ENCODE measurements around the gene EMP1. TPM values are rescaled to one million over a fixed set of nuclear protein-coding genes. Genes with fewer than 3 reads are reported as not detected.
"Not testable (repeated sequence)": the region's sequence is repeated elsewhere in the genome, so short reads cannot be mapped to it uniquely, and the experiment has no call there.

The EMP1 gene
- total RNA-seq, 2 donors from 2014 or later = 6.2 to 14.0 TPM

DNA sequence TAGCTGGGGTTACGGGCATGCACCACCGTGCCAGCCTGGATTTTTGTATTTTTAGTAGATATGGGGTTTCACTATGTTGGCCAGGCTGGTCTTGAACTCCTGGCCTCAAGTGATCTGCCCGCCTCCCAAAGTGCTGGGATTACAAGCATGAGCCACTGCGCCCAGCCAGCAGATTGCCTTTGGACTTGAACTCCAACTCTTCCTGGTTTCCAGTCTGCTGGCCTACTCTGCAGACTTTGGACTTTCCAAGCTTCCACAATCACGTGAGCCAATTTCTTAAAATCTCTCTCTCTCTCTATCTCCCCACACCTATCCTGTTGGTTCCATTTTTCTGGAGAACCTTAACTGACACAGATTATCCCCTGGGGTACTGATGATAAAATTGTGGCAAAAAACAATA lies 55.0 kb downstream of the EMP1 start:
- ATAC-seq (no peak), DNase-seq (no peak)
- H3K4me1 Mint-ChIP-seq = peaks cover 8% of the 10 kb centered on the region
- H3K9me3 ChIP-seq (ENCODE audit: control insufficient read depth, low read length, poor library complexity, severe bottlenecking) = no peaks in the 10 kb centered on the region
- H3K27me3 Mint-ChIP-seq = peaks cover 66% of the 10 kb centered on the region
- peaks cover 3% of the 10 kb centered on the region for H3K36me3 Mint-ChIP-seq (ENCODE audit: low read depth)
- no peak overlapping the region for H3K4me3 Mint-ChIP-seq
- no peak overlapping the region for H3K27ac Mint-ChIP-seq

- H3K4me3 Mint-ChIP-seq = no peak overlapping the region
- H3K27me3 Mint-ChIP-seq = peaks cover 69% of the 10 kb centered on the region
- peaks cover 8% of the 10 kb centered on the region for H3K4me1 Mint-ChIP-seq
- H3K36me3 Mint-ChIP-seq (ENCODE audit: low read depth) = peaks cover 3% of the 10 kb centered on the region
- H3K27ac Mint-ChIP-seq = no peak overlapping the region
- ATAC-seq = no peak
- no peak for DNase-seq
- H3K9me3 ChIP-seq (ENCODE audit: control insufficient read depth, low read length, poor library complexity, severe bottlenecking) = no peaks in the 10 kb centered on the region
These were observed 55.5 kb downstream of the EMP1 start for GRCh38 chr12:13252024-13252423.

DNA sequence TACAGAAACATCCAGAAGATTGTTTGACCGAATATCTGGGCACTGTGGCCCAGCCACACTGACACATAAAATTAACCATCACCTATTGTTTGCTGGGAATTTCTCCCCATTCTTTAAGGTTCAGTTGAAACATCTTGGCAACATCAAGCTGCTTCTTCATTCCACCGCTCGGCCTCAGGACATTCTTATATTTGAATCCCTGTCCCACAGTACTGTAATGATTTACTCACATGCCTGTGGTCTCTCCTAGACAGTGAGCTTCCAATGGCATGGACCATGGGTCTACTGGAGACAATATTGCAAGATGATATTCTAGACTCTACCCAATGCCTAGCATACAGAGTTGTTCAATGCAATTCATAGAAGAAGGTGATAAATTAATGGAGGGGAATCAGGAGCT lies 56.1 kb downstream of the EMP1 start:
- Mint-ChIP-seq H3K4me3 (no peak overlapping the region), H3K27ac (no peak overlapping the region), H3K36me3 (ENCODE audit: low read depth) (peaks cover 3% of the 10 kb centered on the region)

GRCh38 chr12:13253966-13254760 lies 57.6 kb downstream of the EMP1 start:
- Mint-ChIP-seq H3K27ac (no peak overlapping the region), H3K4me1 (peaks cover 8% of the 10 kb centered on the region), H3K36me3 (ENCODE audit: low read depth) (peaks cover 3% of the 10 kb centered on the region), H3K27me3 (peaks cover 59% of the 10 kb centered on the region), H3K4me3 (no peak overlapping the region)
- H3K9me3 ChIP-seq (ENCODE audit: control insufficient read depth, low read length, poor library complexity, severe bottlenecking) = no peaks in the 10 kb centered on the region
- ATAC-seq = no peak
- DNase-seq = no peak

More for the DNA sequence above, 56.1 kb downstream of the EMP1 start:
- H3K27me3 Mint-ChIP-seq = peaks cover 64% of the 10 kb centered on the region
- H3K4me1 Mint-ChIP-seq = peaks cover 8% of the 10 kb centered on the region
- ATAC-seq (no peak), DNase-seq (no peak)
- no peaks in the 10 kb centered on the region for H3K9me3 ChIP-seq (ENCODE audit: control insufficient read depth, low read length, poor library complexity, severe bottlenecking)

- Mint-ChIP-seq H3K4me1 (peaks cover 8% of the 10 kb centered on the region), H3K36me3 (ENCODE audit: low read depth) (no peaks in the 10 kb centered on the region), H3K4me3 (no peak overlapping the region), H3K27me3 (peaks cover 45% of the 10 kb centered on the region), H3K27ac (no peak overlapping the region)
- peak; percentile 50 to 68 (median 54) for DNase-seq
- peak; percentile 99 for ATAC-seq
- no peaks in the 10 kb centered on the region for H3K9me3 ChIP-seq (ENCODE audit: control insufficient read depth, low read length, poor library complexity, severe bottlenecking)
These were observed 59.5 kb downstream of the EMP1 start for GRCh38 chr12:13255792-13256691.

- no peaks in the 10 kb centered on the region for H3K36me3 Mint-ChIP-seq (ENCODE audit: low read depth)
- H3K4me1 Mint-ChIP-seq = peaks cover 8% of the 10 kb centered on the region
- H3K27ac Mint-ChIP-seq = no peak overlapping the region
- no peaks in the 10 kb centered on the region for H3K9me3 ChIP-seq (ENCODE audit: control insufficient read depth, low read length, poor library complexity, severe bottlenecking)
- no peak overlapping the region for H3K4me3 Mint-ChIP-seq
- peaks cover 38% of the 10 kb centered on the region for H3K27me3 Mint-ChIP-seq
- DNase-seq = no peak
- ATAC-seq = no peak
These were observed 60.1 kb downstream of the EMP1 start for GRCh38 chr12:13256692-13257045.

DNA sequence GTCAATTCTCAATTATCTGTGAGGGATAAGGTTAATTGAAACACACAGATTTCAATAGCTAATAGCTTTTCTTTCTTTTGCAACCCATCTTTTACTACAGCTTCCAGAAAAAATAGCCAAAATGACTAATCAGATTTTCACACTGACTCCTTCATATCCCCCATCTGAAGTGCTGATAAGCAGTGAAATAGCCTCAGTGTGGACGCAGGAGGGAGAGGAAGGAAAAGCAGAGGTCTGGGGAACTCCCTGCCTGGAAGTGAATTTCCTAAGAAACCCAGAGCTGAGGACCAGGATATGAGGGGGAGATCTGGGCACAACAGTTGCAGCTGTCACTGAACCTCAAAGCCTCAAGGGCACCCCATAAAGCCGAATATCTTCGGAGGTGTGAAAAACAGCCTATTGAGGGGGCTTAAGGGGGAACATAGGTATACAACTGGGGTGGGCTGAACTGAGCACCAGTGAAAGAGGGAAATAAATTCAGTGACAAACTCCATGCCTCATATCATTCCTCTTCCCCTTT lies 60.9 kb downstream of the EMP1 start:
- H3K4me1 Mint-ChIP-seq = peaks cover 8% of the 10 kb centered on the region
- no peaks in the 10 kb centered on the region for H3K9me3 ChIP-seq (ENCODE audit: control insufficient read depth, low read length, poor library complexity, severe bottlenecking)
- DNase-seq = no peak
- H3K4me3 Mint-ChIP-seq = no peak overlapping the region
- no peak overlapping the region for H3K27ac Mint-ChIP-seq
- H3K36me3 Mint-ChIP-seq (ENCODE audit: low read depth) = no peaks in the 10 kb centered on the region
- no peak for ATAC-seq
- peaks cover 32% of the 10 kb centered on the region for H3K27me3 Mint-ChIP-seq

- no peak for DNase-seq
- ATAC-seq = no peak
- Mint-ChIP-seq H3K36me3 (ENCODE audit: low read depth) (no peaks in the 10 kb centered on the region), H3K4me3 (no peak overlapping the region), H3K27ac (no peak overlapping the region), H3K27me3 (peaks cover 32% of the 10 kb centered on the region), H3K4me1 (peaks cover 8% of the 10 kb centered on the region)
- no peaks in the 10 kb centered on the region for H3K9me3 ChIP-seq (ENCODE audit: control insufficient read depth, low read length, poor library complexity, severe bottlenecking)
These were observed 61.7 kb downstream of the EMP1 start for GRCh38 chr12:13258197-13258596.

GRCh38 chr12:13258717-13259119 lies 62.2 kb downstream of the EMP1 start:
- ATAC-seq = no peak
- H3K9me3 ChIP-seq (ENCODE audit: control insufficient read depth, low read length, poor library complexity, severe bottlenecking) = no peaks in the 10 kb centered on the region
- H3K27me3 Mint-ChIP-seq = peaks cover 26% of the 10 kb centered on the region
- no peak overlapping the region for H3K4me3 Mint-ChIP-seq
- H3K36me3 Mint-ChIP-seq (ENCODE audit: low read depth) = peaks cover 4% of the 10 kb centered on the region
- no peak overlapping the region for H3K27ac Mint-ChIP-seq
- no peak for DNase-seq
- H3K4me1 Mint-ChIP-seq = peaks cover 8% of the 10 kb centered on the region

DNA sequence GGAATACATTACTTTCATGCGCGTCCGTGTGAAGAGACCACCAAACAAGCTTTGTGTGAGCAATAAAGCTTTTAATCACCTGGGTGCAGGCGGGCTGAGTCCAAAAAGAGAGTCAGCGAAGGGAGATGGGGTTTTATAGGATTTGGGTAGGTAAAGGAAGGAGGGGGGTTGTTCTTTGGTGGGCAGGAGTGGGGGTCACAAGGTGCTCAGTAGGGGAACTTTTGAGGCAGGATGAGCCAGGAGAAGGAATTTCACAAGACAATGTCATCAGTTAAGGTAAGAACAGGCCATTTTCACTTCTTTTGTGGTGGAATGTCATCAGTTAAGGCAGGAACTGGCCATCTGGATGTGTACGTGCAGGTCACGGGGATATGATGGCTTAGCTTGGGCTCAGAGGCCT lies 63.1 kb downstream of the EMP1 start:
- H3K4me1 Mint-ChIP-seq; H3K4me3 Mint-ChIP-seq; H3K27ac Mint-ChIP-seq; ATAC-seq; DNase-seq; H3K36me3 Mint-ChIP-seq (ENCODE audit: low read depth); H3K9me3 ChIP-seq (ENCODE audit: control insufficient read depth, low read length, poor library complexity, severe bottlenecking): not testable (repeated sequence)
- peaks cover 20% of the 10 kb centered on the region for H3K27me3 Mint-ChIP-seq

DNA sequence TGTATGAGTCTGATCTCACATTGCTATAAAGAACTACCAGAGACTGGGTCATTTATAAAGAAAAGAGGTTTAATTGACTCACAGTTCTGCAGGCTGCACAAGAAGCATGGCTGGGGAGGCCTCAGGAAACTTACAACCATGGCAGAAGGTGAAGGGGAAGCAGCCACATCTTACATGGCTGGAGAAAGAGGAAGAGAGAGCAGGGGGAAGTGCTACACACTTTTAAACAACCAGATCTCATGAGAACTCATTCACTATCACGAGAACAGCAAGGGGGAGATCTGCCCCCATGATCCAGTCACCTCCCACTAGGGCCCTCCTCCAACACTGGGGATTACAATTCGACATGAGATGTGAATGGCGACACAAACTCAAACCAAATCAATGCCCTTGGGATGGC lies 71.3 kb downstream of the EMP1 start:
- H3K4me3 Mint-ChIP-seq; H3K27ac Mint-ChIP-seq; H3K36me3 Mint-ChIP-seq (ENCODE audit: low read depth); ATAC-seq; DNase-seq; H3K9me3 ChIP-seq (ENCODE audit: control insufficient read depth, low read length, poor library complexity, severe bottlenecking); H3K4me1 Mint-ChIP-seq: not testable (repeated sequence)
- peaks cover 26% of the 10 kb centered on the region for H3K27me3 Mint-ChIP-seq

- no peak overlapping the region for H3K4me3 Mint-ChIP-seq
- H3K36me3 Mint-ChIP-seq (ENCODE audit: low read depth) = peaks cover 6% of the 10 kb centered on the region
- no peaks in the 10 kb centered on the region for H3K4me1 Mint-ChIP-seq
- DNase-seq (no peak), ATAC-seq (no peak)
- H3K27ac Mint-ChIP-seq = no peak overlapping the region
- H3K9me3 ChIP-seq (ENCODE audit: control insufficient read depth, low read length, poor library complexity, severe bottlenecking) = no peaks in the 10 kb centered on the region
- H3K27me3 Mint-ChIP-seq = peaks cover 26% of the 10 kb centered on the region
These were observed 72.1 kb downstream of the EMP1 start for GRCh38 chr12:13268581-13268980.
